ENCODE measurements around the gene PLD3.

PLD3 gene

DNA sequence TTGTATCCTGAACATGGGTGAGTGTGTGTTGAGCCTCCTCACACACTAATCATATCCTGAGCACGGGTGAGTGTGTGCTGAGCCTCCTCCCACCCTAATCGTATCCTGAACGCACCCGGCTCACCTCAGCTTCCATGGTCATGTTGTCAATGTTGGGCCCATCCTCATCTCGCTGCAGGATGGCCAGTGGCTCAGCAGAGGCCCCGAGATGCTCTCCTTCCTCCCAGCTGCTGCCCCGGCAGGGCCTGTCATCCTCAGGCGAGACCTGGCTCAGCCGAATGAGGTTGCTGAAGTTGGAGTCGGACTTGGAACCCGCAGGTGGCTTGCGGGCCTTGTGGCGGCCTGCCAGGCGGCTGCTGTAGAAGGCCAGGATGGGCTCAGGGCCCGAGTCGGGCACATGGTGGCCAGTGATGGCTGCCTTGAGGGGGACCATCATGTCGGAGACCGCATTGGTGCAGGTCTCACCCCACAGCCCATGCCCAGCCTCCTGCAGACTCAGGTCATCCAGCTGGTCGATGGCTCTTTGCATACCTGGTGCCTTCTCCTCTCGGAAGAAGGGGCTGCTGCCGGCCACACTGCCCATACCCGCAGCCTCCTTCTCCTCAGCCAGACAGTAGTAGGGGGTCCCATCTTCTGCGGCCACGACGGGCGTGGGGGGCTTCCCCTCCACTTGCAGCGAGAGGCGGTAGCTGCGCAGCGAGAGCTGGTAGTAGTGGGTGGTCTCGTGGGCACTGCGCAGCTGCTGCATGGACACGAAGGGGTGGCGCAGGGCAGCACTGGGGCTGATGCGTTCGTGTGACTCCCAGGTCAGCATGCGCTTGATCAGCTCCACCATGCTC lies 31.9 kb downstream of the PLD3 start:
- H3K4me3 ChIP-seq (ENCODE audit: low read depth, low read length): no peak overlapping the region
- DNase-seq (ENCODE audit: low read depth): no peak

DNA sequence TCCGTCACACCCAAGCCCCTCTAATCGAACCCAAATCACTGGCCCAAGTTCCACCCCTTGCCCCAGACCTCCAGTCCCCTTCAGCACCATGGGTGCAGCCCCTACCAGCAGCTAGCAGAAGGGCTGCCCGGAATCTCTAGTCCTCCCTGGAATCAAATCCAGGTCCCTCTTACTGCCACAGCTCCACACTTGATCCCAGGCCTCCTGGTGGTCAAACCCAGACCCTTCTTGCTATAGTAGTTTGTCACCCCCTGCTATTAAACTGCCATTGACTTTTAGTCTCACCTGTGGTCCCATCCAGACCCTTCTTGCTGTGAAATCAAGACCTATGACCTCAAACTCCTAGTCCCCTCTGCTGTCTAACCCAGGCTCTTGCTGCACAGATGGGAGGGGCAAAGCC lies 32.8 kb downstream of the PLD3 start:
- no peak overlapping the region for H3K4me3 ChIP-seq (ENCODE audit: low read depth, low read length)
- no peak for DNase-seq (ENCODE audit: low read depth)

- no peak for DNase-seq (ENCODE audit: low read depth)
- H3K4me3 ChIP-seq (ENCODE audit: low read depth, low read length): no peak overlapping the region
Measured at GRCh38 chr19:40383668-40384248, 35.3 kb downstream of the PLD3 start.

GRCh38 chr19:40387155-40387554 lies 38.7 kb downstream of the PLD3 start:
- no peak for DNase-seq (ENCODE audit: low read depth)
- H3K4me3 ChIP-seq (ENCODE audit: low read depth, low read length): no peak overlapping the region

- no peak for DNase-seq (ENCODE audit: low read depth)
- no peak overlapping the region for H3K4me3 ChIP-seq (ENCODE audit: low read depth, low read length)
Measured at GRCh38 chr19:40388481-40388880, 40.0 kb downstream of the PLD3 start.

GRCh38 chr19:40389404-40390083 lies 41.0 kb downstream of the PLD3 start:
- DNase-seq (ENCODE audit: low read depth): no peak
- H3K4me3 ChIP-seq (ENCODE audit: low read depth, low read length): no peak overlapping the region

GRCh38 chr19:40390084-40390742 lies 41.7 kb downstream of the PLD3 start, which contains the start of gene HIPK4:
Gene HIPK4 (minus strand): TSS chr19:40390181. CDS start chr19:40389902, 279 bp downstream.
- H3K4me3 ChIP-seq (ENCODE audit: low read depth, low read length): no peak within 1 kb of the TSS
- DNase-seq (ENCODE audit: low read depth): no peak

- DNase-seq (ENCODE audit: low read depth): no peak
- H3K4me3 ChIP-seq (ENCODE audit: low read depth, low read length): no peak overlapping the region
Measured at GRCh38 chr19:40392123-40392522, 43.6 kb downstream of the PLD3 start.

DNA sequence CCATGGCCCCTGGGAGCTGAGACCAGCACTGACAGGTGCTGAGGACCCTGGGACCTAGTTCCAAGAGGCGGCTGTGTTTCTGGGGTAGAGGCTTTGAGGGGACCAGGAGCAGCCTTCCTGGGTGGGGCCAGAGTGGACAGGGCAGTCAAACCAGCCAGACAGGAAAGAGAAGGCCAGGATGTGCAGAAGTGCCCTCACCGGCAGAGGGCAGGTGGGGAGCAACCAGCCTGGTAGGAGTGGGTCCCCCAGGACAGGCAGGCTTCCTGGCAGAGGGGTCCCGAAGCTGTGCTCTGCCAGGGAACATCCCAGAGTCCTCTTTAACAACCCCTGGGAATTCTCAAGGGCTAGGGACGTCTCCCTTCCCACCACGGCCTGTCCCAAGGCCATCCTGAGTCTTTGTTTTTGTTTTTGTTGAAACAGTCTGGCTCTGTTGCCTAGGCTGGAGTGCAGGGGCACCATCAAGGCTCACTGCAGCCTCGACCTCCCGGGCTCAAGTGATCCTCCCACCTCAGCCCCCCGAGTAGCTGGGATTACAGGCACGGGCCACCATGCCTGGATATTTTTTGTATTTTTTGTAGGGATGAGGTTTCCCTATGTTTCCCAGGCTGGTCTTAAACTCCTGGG lies 44.5 kb downstream of the PLD3 start:
- no peak overlapping the region for H3K4me3 ChIP-seq (ENCODE audit: low read depth, low read length)
- no peak for DNase-seq (ENCODE audit: low read depth)

DNA sequence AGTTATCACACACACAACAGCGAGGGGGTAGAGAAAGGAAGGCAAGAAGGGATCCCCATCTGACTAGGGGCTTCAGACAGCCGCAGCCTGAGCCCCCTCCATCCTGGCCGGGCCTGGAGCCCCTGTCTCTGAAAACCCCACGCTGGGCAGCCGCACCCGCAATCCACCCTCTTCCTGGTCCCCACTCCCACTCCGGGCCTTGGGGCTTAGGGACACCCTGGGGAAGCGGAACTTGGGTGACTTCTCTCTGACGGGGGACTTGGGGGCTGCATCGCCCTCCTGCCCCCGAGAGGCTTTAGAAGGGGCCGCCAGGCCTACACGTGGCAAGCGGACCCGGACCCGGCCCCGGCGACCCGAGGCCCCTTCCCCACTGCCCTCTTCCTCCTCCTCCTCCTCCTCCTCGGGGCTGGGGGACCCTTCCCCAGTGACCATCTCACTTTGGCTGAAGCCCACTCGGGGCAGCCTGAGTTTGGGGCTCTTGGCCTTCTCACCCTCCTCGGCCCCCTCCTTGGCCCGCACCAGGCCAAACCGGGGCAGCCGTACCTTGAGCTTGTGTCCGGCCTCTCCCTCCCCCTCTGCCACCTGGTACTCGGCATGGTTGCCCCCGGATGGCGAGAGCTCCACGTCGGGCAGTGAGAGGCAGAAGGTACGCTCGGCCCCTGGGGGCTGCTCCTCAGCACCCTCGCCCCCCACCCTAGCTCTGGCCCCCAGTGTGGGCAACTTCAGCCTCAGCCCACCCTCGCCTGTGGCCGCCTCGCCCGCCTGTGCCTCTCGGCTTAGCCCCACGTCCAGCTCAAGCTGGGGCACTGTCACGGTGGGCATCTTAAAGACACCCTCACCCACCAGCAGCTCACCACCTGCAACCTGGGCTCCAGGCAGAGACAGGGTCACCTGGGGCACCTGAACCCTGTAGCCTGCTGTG lies 45.7 kb downstream of the PLD3 start:
- no peak overlapping the region for H3K4me3 ChIP-seq (ENCODE audit: low read depth, low read length)
- DNase-seq (ENCODE audit: low read depth): no peak

DNA sequence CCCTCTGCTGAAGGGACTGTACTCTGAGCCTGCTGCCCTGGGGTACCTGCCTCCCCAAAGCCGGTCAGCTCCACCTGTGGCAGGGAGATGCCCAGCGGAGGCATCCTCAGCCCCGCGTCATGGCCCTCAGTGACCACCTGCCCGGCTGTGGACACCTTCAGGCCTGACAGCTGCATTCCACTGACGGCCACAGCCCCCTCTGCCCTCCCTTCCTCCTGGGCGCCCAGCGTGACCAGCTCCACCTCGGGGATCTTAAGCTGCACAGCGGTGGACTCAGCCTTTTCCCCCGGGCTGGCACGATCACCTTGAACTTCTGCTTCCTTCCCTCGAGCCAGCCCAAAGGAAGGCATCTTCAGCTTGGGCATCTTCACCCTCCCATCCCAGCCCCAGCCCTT lies 46.3 kb downstream of the PLD3 start:
- DNase-seq (ENCODE audit: low read depth): no peak
- H3K4me3 ChIP-seq (ENCODE audit: low read depth, low read length): no peak overlapping the region

- DNase-seq (ENCODE audit: low read depth): no peak
- H3K4me3 ChIP-seq (ENCODE audit: low read depth, low read length): no peak overlapping the region
Measured at GRCh38 chr19:40395956-40396355, 47.5 kb downstream of the PLD3 start.

DNA sequence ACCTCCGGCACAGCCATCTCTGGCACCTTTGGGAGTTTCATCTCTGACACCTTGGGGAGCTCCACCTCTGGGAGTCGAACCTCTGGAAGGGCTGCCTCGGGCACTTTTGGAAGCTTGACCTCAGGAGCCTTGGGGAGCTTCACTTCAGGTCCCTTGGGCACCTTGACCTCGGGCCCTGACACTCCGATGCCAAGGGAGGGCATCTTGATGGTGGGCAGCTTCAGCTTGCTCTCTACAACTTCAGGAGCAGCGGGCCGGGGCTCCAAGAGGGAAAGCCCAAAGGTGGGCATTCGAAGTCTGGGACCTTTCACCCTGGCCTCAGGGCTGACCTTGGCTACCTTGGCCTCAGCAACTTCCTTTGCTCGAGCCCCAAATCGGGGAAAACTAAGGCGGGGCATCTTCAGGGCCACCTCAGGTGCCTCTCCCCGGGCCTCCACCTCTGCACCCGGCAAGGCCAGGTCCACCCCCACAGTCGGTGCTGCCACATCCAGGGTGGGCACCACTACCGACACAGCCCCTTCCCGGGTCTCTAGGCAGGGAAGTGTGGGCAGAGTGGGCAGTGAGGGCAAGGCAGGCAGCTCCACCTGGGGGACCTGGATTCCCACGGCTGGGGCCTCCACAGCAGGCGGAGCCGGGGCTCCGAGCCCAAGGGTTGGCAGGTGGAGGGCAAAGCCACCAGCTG lies 48.5 kb downstream of the PLD3 start:
- H3K4me3 ChIP-seq (ENCODE audit: low read depth, low read length): no peak overlapping the region
- DNase-seq (ENCODE audit: low read depth): no peak

GRCh38 chr19:40397568-40397906 lies 49.0 kb downstream of the PLD3 start:
- no peak overlapping the region for H3K4me3 ChIP-seq (ENCODE audit: low read depth, low read length)
- DNase-seq (ENCODE audit: low read depth): no peak

DNA sequence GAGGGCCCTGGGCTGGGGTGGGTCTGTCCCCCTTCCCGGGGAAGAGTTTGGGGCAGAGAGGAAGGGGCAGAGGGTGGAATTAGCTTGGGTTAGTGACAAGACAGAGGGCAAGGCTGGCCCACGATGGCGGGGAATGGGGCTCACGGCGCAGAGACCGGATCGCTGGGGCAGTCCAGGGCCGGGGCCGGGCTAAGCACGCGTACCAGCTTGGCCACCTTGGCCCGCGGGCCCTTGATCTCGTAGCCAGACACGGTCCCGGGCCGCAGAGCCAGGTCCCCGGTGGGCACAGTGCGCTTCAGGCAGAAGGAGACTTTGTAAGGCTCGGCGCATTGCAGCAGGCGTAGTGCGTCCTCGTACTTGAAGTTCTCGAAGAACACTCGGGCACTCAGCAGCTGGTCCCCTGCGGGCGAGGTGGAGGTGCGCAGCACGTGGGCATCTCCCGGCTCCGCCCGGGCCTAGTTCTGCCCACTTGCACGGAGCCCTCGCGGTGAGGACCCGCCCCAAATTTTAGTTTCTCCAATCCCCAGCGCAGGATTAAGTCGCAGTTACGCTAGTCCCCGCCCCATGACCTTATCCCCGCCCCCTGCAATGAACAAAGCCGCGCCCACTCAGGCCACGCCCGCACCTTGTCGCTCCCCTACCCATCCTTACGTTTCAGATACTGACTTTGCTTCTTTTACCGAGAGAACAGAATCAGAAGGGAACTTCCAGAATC lies 50.1 kb downstream of the PLD3 start:
- no peak overlapping the region for H3K4me3 ChIP-seq (ENCODE audit: low read depth, low read length)
- DNase-seq (ENCODE audit: low read depth): no peak

- no peak overlapping the region for H3K4me3 ChIP-seq (ENCODE audit: low read depth, low read length)
- DNase-seq (ENCODE audit: low read depth): no peak
Measured at GRCh38 chr19:40400559-40400958, 52.1 kb downstream of the PLD3 start.

- peak overlapping the region; percentile 60 for H3K4me3 ChIP-seq (ENCODE audit: low read depth, low read length)
- peak; percentile 64 for DNase-seq (ENCODE audit: low read depth)
Measured at GRCh38 chr19:40403262-40403984, 54.9 kb downstream of the PLD3 start.
